ENCODE measurements around the gene OLA1. TPM values are rescaled to one million over a fixed set of nuclear protein-coding genes. Genes with fewer than 3 reads are reported as not detected.

OLA1 gene
- total RNA-seq, 1 experiment from 2014 or later, result 198 TPM

- no peak for DNase-seq (ENCODE audit: extremely low read depth, low read depth)
Measured at GRCh38 chr2:174124181-174124580, 124.2 kb downstream of the OLA1 start.

DNA sequence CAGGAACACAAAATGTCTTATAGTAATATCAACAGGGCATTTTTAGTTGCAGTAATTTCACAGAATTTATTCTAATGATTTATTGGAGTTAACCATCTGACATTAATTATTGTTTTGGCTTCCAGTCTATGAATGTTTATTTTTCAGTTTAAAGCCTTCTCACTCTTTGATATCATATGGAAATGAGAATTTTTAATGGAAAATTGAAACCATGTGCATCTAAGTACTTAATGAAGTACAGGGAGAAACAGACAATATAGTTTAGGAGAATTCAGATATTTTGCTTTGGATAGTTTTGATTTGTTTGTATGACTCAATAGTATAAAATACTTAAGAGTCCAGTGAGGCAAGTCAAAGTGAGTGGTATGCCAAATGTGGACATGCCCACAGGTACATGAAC lies 126.1 kb downstream of the OLA1 start:
- no peak for DNase-seq (ENCODE audit: extremely low read depth, low read depth)

DNA sequence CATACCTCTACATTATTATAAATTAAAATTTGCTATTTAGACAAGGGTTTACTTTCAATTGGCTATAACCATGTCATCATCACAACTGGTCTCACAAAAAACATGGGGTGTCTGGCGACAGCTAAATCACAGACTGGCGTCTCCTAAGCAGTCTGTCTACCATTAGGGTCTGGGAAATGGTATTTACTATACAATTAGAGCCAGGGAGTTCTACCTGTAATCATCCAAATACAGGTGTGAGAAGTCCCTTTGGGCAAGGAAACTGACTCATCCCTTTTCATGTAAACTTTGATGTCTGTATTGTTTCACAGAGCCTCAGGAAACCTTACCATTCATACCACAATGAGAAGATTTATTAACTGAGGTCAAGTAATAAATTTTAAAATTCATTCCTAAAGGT lies 126.7 kb downstream of the OLA1 start:
- DNase-seq (ENCODE audit: extremely low read depth, low read depth), result no peak

GRCh38 chr2:174121175-174121574 lies 127.2 kb downstream of the OLA1 start:
- no peak for DNase-seq (ENCODE audit: extremely low read depth, low read depth)

GRCh38 chr2:174120346-174120745 lies 128.0 kb downstream of the OLA1 start:
- no peak for DNase-seq (ENCODE audit: extremely low read depth, low read depth)

GRCh38 chr2:174117951-174118930 lies 130.1 kb downstream of the OLA1 start:
- no peak for DNase-seq (ENCODE audit: extremely low read depth, low read depth)

DNA sequence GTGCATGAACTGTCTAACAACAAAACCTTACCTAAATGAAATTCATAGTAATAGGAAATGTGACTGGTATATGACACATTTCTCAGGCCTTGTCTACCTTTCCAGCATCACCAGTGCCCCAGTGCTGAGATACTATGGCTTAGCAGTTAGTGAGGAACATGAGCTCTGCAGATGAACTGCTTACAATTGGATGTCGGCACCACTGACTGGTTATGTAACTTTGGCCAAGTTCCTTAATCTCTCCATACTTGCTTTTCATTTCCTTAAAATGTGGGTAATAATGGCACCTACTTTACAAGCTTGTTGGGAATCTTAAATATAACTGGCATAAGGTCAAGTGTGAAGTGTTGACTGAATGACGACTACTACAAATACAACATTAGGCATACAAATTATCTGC lies 136.3 kb downstream of the OLA1 start:
- no peak for DNase-seq (ENCODE audit: extremely low read depth, low read depth)

- no peak for DNase-seq (ENCODE audit: extremely low read depth, low read depth)
Measured at GRCh38 chr2:174108579-174108978, 139.8 kb downstream of the OLA1 start.

- DNase-seq (ENCODE audit: extremely low read depth, low read depth), result no peak
Measured at GRCh38 chr2:174106736-174107135, 141.6 kb downstream of the OLA1 start.

- no peak for DNase-seq (ENCODE audit: extremely low read depth, low read depth)
Measured at GRCh38 chr2:174094542-174094941, 153.8 kb downstream of the OLA1 start.

- no peak for DNase-seq (ENCODE audit: extremely low read depth, low read depth)
Measured at GRCh38 chr2:174090476-174090875, 157.9 kb downstream of the OLA1 start.

GRCh38 chr2:174088706-174089460 lies 159.4 kb downstream of the OLA1 start:
- no peak for DNase-seq (ENCODE audit: extremely low read depth, low read depth)

- no peak for DNase-seq (ENCODE audit: extremely low read depth, low read depth)
Measured at GRCh38 chr2:174086708-174087107, 161.6 kb downstream of the OLA1 start.

DNA sequence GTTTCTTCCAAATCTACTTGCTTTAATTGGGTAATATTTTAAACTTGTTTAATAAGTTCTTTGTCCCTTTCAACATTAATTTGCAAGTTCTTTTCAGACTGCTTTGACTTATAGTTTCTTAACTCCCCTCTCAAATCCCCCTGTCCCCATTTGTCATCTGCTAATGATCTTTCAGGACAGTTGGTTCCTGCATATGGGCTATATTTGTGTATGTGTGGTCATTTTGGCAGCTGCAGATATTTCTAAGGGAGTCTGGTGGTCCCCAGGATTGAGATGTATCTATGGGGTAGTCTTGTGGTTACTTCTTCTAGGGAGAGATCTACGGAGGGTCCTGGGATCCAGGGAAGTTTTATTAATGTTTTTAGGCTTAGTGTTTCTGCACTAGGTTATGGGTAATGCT lies 162.6 kb downstream of the OLA1 start:
- no peak for DNase-seq (ENCODE audit: extremely low read depth, low read depth)

- no peak for DNase-seq (ENCODE audit: extremely low read depth, low read depth)
Measured at GRCh38 chr2:174083843-174084458, 164.4 kb downstream of the OLA1 start.

- no peak for DNase-seq (ENCODE audit: extremely low read depth, low read depth)
Measured at GRCh38 chr2:174080672-174081121, 167.6 kb downstream of the OLA1 start.

DNA sequence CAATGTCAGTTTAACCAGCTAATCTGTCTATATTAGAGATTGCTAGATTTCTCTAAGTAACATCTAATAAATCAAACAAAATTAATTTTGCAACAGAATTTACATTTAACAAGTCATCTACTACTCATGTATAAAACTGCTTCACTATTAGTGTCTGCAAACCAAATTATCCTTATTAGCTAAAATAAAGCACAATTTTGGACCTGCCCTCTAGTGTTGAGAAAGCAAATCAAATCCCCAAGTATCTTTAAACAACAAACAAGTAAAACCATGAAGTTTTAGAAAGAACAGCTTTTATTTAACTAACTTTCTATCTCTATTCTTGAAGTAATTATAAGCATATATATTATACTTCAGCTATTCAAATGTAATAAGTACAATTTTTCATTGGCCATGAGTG lies 170.1 kb downstream of the OLA1 start:
- DNase-seq (ENCODE audit: extremely low read depth, low read depth), result no peak

DNA sequence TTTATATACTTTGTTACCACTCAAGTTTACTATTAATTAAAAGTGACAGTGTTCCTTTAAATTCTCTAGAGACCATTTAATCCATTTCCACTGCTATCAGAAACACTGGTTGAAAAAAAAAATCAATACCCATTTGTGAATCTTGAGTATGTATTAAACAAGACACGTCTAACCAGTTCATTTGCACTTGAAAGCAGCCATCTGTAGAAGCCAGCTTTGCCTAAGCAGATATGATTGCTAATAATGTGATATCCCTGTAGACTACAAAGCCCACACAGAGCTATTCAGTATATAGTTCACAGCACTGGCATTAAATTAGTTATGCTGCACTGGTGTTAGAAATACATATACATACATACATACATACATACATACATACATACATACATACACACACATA lies 171.4 kb downstream of the OLA1 start:
- DNase-seq (ENCODE audit: extremely low read depth, low read depth), result no peak

DNA sequence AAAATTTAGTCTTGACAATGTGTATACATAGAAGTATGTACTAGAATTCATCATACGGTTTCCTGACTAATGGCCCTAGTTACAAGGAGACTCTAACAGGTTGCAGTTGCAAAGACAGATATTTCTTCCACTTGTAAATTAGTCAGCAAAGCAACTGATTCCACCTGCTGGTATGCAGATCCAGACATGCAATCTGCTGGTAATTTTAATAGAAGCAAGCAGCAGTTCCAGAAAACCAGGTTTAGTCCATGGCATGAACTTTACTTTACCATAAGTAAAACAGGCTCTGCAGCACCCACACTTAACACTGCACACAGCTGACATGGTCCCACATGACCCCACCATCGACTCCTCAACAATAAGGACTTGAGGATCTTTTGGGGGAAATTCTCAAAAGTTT lies 172.3 kb downstream of the OLA1 start:
- DNase-seq (ENCODE audit: extremely low read depth, low read depth), result no peak

- DNase-seq (ENCODE audit: extremely low read depth, low read depth), result no peak
Measured at GRCh38 chr2:174074831-174075230, 173.5 kb downstream of the OLA1 start.

DNA sequence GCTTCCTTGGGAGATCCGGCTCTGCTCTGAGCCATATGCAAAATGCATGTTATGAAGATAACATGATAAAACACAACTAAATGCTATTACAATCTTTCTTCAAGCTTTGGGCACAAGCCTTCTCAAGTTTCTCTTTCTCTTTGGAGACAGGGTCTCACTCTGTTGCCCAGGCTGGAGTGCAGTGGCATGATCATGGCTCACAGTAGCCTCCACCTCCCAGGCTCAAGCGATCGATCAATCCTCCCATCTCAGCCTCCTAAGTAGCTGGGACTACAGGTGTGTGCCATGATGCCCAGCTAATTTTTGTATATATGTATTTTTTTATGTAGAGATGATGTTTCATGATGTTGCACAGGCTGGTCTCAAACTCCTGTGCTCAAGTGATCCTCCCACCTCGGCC lies 175.5 kb downstream of the OLA1 start:
- DNase-seq (ENCODE audit: extremely low read depth, low read depth), result no peak

Measured in NCI-H460 (cell line).